GM23248 (cell line): ENCODE data around the gene ACAA1. TPM values are rescaled to one million over a fixed set of nuclear protein-coding genes. Genes with fewer than 3 reads are reported as not detected.
"Not testable (repeated sequence)": the region's sequence is repeated elsewhere in the genome, so short reads cannot be mapped to it uniquely, and the experiment has no call there.

Experiments used
- DNase-seq: peaks from one replicate; pipeline ENCODE4 v3.0.0-alpha.2; 2015
- H2AFZ ChIP-seq: fragments of 200-600 bp; sonication (generic); 2 replicates; pipeline ENCODE4 v1.6.1; 2016; ENCODE audit warnings: antibody characterized with exemption
- H3F3A ChIP-seq: fragments of 200-600 bp; sonication (generic); 2 replicates; pipeline ENCODE4 v1.6.1; 2016; ENCODE audit warnings: mild to moderate bottlenecking, antibody characterized with exemption, mixed run types; ENCODE audit not compliant: insufficient read depth
- H3K27ac ChIP-seq: fragments of 200-600 bp; sonication (generic); 2 replicates; pipeline ENCODE4 v1.5.1; 2016; ENCODE audit warnings: mild to moderate bottlenecking
- H3K27me3 ChIP-seq: fragments of 200-600 bp; sonication (generic); replicated peaks from 2 replicates; pipeline ENCODE4 v1.6.1; 2016; ENCODE audit warnings: mild to moderate bottlenecking; ENCODE audit not compliant: insufficient read depth
- H3K36me3 ChIP-seq: fragments of 200-600 bp; sonication (generic); 2 replicates; pipeline ENCODE4 v1.6.1; 2016; ENCODE audit warnings: low read depth, mild to moderate bottlenecking
- H3K4me1 ChIP-seq: fragments of 200-600 bp; sonication (generic); 2 replicates; pipeline ENCODE4 v1.6.1; 2016; ENCODE audit warnings: mild to moderate bottlenecking; ENCODE audit not compliant: insufficient read depth
- H3K4me2 ChIP-seq: fragments of 200-600 bp; sonication (generic); one replicate; pipeline ENCODE4 v1.6.1; 2016; ENCODE audit warnings: mild to moderate bottlenecking; ENCODE audit not compliant: unreplicated experiment
- H3K4me3 ChIP-seq: fragments of 200-600 bp; sonication (generic); 2 replicates; pipeline ENCODE4 v1.5.1; 2016; ENCODE audit warnings: mild to moderate bottlenecking
- H3K79me2 ChIP-seq: fragments of 200-600 bp; sonication (generic); 2 replicates; pipeline ENCODE4 v1.6.1; 2016; ENCODE audit warnings: mild to moderate bottlenecking; ENCODE audit not compliant: insufficient read depth
- H3K9ac ChIP-seq: fragments of 200-600 bp; sonication (generic); 2 replicates; pipeline ENCODE4 v1.6.1; 2016; ENCODE audit warnings: mild to moderate bottlenecking
- H3K9me2 ChIP-seq: fragments of 200-600 bp; sonication (generic); 2 replicates; pipeline ENCODE4 v1.6.1; 2016; ENCODE audit warnings: mixed run types, mild to moderate bottlenecking, moderate library complexity; ENCODE audit not compliant: insufficient read depth
- H3K9me3 ChIP-seq: fragments of 200-600 bp; sonication (generic); one replicate; pipeline ENCODE4 v1.6.1; 2017; ENCODE audit warnings: low read depth
- H4K20me1 ChIP-seq: fragments of 200-600 bp; sonication (generic); 2 replicates; pipeline ENCODE4 v1.6.0; 2016; ENCODE audit not compliant: insufficient read depth
- EZH2 ChIP-seq: fragments of 200-600 bp; sonication (generic); IDR thresholded peaks from 2 replicates; pipeline ENCODE4 v1.6.1; 2018; ENCODE audit warnings: antibody characterized with exemption, mild to moderate bottlenecking; ENCODE audit not compliant: insufficient read depth, poor library complexity, severe bottlenecking
- EZH2phosphoT487 ChIP-seq: fragments of 200-600 bp; sonication (generic); IDR thresholded peaks from 2 replicates; pipeline ENCODE4 v1.6.1; 2018; ENCODE audit warnings: antibody characterized with exemption, moderate library complexity, mild to moderate bottlenecking, low read depth; ENCODE audit not compliant: insufficient read depth
- WGBS, 2 experiments: methylation state at CpG; one replicate each; pipeline ENCODE4 v1.1.6; 2015 to 2017; ENCODE audit warnings: low lambda C conversion rate in 2 of 2, low coverage in 1 of 2; ENCODE audit errors: missing lambda C conversion rate in 2 of 2; 5-methylcytosine and 5-hydroxymethylcytosine counted together
- in situ Hi-C: fragments of 300-500 bp; cut with MboI; formaldehyde crosslinking; loops from 2 replicates; pipeline ENCODE4 v1.15.0; 2020
- polyA plus RNA-seq: library from polyadenylated mRNA; unstranded; fragments of >200 nt; fragmentation: Nextera tagmentation; extraction: Ambion mirVana; gene quantifications from 2 replicates; pipeline ENCODE4 v1.2.1, GENCODE V29; 2016
- total RNA-seq: library from RNA; depleted of rRNA; stranded (reverse); fragments of >200 nt; shearing (Covaris generic); gene quantifications from 2 replicates; pipeline ENCODE4 v1.2.3, GENCODE V29; 2014

Gene ACAA1
- total and polyA plus RNA-seq, 2 experiments from 2014 or later, result 32.9 to 50.5 TPM

DNA sequence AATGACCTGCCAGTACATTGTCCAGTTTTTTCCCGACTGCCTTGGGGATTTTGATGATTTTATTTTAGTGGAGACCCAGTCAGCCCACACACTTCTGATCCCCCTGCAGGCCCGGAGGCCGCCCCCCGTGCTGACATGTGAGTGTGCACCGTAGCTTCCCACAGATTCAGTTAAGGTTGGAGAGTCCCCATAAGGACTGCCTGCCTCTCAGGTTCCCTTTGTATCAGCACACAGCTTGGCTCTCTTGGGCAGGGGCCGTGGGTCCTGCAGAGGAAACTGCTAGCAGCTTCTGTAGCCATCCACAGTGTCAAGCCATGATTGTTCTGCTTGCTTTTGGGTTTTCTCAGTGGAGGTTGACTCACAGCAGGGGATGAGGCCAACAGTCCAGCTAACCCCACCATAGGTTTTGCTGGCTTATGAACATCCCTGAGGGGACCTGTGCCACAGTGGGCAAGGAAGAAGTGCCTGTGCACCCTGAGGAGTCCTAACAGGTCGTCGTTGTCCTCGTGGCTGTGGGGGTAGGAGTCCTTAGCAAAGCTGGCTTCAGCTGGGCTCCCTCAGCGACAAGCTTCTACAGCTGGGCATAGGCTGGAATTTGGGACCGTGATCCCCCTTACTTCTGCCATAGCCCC is 51.5 kb downstream of the ACAA1 start:
- H3K4me2 ChIP-seq, result no peak overlapping the region
- no peaks in the 10 kb centered on the region for H3K9me2 ChIP-seq
- H3K27ac ChIP-seq, result no peak overlapping the region
- in situ Hi-C loops, result no loop called here
- no peaks in the 10 kb centered on the region for H4K20me1 ChIP-seq
- H3K27me3 ChIP-seq, result no peaks in the 10 kb centered on the region
- 79 to 87% methylated on average over 11 of the region's 11 CpGs for WGBS, 2 experiments
- no peaks in the 10 kb centered on the region for H3K79me2 ChIP-seq
- no peak for TF ChIP-seq EZH2
- TF ChIP-seq EZH2phosphoT487, result no peak
- no peaks in the 10 kb centered on the region for H3K9me3 ChIP-seq
- no peak overlapping the region for H2AFZ ChIP-seq
- DNase-seq, result peak; percentile 15
- H3K9ac ChIP-seq, result no peak overlapping the region
- no peaks in the 10 kb centered on the region for H3K36me3 ChIP-seq
- H3F3A ChIP-seq, result peaks cover 4% of the 10 kb centered on the region; the same call in 1 of the 2 replicates
- no peak overlapping the region for H3K4me3 ChIP-seq
- no peaks in the 10 kb centered on the region for H3K4me1 ChIP-seq

DNA sequence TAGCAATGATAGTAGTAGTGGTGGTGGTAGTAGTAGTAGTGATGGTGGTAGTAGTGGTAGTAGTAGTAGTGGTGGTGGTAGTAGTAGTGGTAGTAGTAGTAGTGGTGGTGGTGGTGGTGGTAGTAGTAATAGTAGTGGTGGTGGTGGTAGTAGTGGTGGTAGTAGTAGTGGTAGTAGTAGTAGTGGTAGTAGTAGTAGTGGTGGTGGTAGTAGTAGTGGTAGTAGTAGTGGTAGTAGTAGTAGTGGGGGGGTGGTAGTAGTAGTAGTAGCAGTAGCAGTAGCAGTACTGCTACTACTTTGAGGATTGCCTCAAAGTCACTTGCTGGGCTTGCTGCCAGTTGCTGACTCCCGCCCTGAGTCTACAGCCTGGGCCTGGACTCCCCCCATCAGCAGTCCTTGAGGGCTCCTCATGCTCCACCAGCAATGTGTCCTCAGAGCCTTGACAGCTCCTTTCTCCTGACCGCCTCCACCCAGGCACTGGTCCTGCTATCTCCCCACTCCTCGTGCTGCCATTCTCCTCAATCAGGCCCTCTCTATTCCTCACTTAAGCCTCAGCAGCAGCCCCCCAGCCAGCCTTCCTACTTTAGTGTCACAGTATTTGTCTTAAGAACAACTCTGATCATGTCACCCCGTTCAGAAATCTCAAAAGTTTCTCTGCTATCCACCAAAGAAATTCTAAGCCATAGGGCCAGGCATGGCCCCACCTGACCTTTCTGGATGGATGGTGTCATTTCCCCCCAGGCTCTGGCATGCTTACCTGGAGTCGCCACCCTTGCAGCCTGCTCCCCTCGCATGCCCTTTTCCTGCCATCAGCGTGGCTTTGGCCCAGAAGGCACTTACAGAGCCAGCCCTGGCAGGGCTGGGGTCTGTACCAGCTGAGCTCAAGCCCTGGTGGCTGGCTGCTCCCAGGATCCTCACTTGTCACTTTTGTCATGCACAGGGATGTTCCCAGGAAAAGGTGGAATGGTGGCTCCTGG is 52.3 kb downstream of the ACAA1 start:
- WGBS, 2 experiments, result 26 to 37% methylated on average over 7 of the region's 7 CpGs
- in situ Hi-C loops, result no loop called here
- Histone ChIP-seq H3K9me2 (no peaks in the 10 kb centered on the region), H3K79me2 (no peaks in the 10 kb centered on the region), H3K4me2 (no peak overlapping the region), H3F3A (peaks cover 4% of the 10 kb centered on the region; the same call in 1 of the 2 replicates), H2AFZ (no peak overlapping the region), H3K36me3 (no peaks in the 10 kb centered on the region), H3K27me3 (no peaks in the 10 kb centered on the region), H3K9me3 (no peaks in the 10 kb centered on the region), H3K4me1 (no peaks in the 10 kb centered on the region), H3K4me3 (no peak overlapping the region), H4K20me1 (no peaks in the 10 kb centered on the region), H3K27ac (no peak overlapping the region), H3K9ac (no peak overlapping the region)
- DNase-seq, result peak; percentile 67
- TF ChIP-seq EZH2phosphoT487, result no peak
- no peak for TF ChIP-seq EZH2

DNA sequence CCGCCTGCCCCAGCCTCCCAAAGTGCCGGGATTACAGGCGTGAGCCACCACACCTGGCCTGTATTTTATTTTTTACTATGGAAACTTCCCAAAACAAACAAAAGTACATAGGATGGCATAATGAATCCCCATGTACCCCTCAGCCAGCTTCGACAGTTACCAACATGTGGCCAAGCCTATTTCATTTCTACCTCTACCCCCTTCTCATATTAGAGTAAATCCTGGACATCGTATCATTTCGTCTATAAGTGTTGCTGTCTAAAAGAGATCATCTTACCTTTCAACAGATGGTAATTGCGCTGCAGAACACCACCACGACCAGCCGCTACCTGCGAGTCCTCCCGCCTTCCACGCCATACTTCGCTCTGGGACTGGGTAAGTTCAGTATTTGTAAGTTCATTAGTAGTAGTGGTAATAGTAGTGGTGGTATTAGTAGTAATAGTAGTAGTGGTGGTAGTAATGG is 53.0 kb downstream of the ACAA1 start:
- no peak overlapping the region for H3K4me2 ChIP-seq
- no peak overlapping the region for H3K27ac ChIP-seq
- H3K9ac ChIP-seq, result no peak overlapping the region
- WGBS, 2 experiments, result 92 to 93% methylated on average over 13 of the region's 13 CpGs
- in situ Hi-C loops, result no loop called here
- H4K20me1 ChIP-seq, result no peaks in the 10 kb centered on the region
- H3K9me3 ChIP-seq, result no peaks in the 10 kb centered on the region
- no peaks in the 10 kb centered on the region for H3K36me3 ChIP-seq
- no peak overlapping the region for H2AFZ ChIP-seq
- no peaks in the 10 kb centered on the region for H3K9me2 ChIP-seq
- no peak overlapping the region for H3K4me3 ChIP-seq
- no peaks in the 10 kb centered on the region for H3K4me1 ChIP-seq
- no peak for DNase-seq
- peaks cover 4% of the 10 kb centered on the region; the same call in 1 of the 2 replicates for H3F3A ChIP-seq
- no peaks in the 10 kb centered on the region for H3K27me3 ChIP-seq
- no peaks in the 10 kb centered on the region for H3K79me2 ChIP-seq
- no peak for TF ChIP-seq EZH2
- TF ChIP-seq EZH2phosphoT487, result no peak

DNA sequence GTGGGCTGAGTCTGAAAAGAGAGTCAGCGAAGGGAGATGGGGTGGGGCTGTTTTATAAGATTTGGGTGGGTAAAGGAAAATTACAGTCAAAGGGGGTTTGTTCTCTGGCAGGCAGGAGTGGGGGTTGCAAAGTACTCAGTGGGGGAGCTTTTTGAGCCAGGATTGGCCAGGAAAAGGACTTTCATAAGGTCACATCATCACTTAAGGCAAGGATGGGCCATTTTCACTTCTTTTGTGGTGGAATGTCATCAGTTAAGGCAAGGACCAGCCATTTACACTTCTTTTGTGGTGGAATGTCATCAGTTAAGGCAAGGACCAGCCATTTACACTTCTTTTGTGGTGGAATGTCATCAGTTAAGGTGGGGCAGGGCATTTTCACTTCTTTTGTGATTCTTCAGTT is 53.7 kb downstream of the ACAA1 start:
- H3K27me3 ChIP-seq, H3K4me3 ChIP-seq, DNase-seq, H3K9ac ChIP-seq, H3K9me3 ChIP-seq, in situ Hi-C loops, H3K27ac ChIP-seq, H3F3A ChIP-seq, H2AFZ ChIP-seq, H3K4me1 ChIP-seq, H4K20me1 ChIP-seq, H3K36me3 ChIP-seq, H3K79me2 ChIP-seq, H3K9me2 ChIP-seq, H3K4me2 ChIP-seq: not testable (repeated sequence)
- no CpG with 5 or more reads among the region's 1 CpG for WGBS, 2 experiments

DNA sequence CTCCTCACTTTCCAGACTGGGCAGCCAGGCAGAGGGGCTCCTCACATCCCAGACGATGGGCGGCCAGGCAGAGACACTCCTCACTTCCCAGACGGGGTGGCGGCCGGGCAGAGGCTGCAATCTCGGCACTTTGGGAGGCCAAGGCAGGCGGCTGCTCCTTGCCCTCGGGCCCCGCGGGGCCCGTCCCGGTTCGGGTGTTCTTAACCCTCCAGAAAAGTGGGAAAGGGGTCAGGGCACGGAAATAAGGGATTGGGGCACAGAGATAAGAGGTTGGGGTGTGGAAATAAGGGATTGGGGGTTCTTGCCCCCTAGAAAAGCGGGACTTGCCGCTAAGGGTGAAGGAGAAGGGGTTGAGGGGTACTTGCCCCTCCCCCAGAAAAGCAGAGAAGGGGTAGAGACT is 54.6 kb downstream of the ACAA1 start:
- DNase-seq, result not testable (repeated sequence)

DNA sequence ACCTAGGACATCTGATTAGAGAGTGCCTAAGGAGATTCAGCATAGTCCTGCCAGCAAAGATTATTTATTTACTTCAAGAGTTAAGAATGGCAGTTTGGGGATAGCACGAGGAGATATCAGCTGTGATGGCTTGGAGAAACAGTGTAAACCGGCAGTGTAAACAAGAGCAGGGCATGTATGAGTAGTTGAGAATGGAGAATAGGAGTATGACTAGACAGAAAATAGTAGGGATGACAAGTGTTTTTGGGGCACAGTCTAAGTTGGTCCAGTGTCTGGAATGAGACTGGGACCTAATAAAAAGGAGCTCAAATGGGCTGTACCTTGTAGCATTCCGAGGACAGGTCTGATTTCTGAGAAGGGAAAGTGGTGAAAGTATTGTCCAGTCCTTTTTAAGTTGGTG is 59.9 kb downstream of the ACAA1 start:
- H3K4me3 ChIP-seq, H4K20me1 ChIP-seq, H3K79me2 ChIP-seq, H3F3A ChIP-seq, H3K36me3 ChIP-seq, H3K9me3 ChIP-seq, in situ Hi-C loops, H3K27ac ChIP-seq, H3K4me1 ChIP-seq, H3K4me2 ChIP-seq, H3K27me3 ChIP-seq, H2AFZ ChIP-seq, H3K9me2 ChIP-seq, H3K9ac ChIP-seq, DNase-seq: not testable (repeated sequence)
- WGBS, 2 experiments, result 51 to 60% methylated on average over 2 to 3 of the region's 3 CpGs

More for the DNA sequence above, 54.6 kb downstream of the ACAA1 start:
- 76 to 79% methylated on average over 6 to 14 of the region's 16 CpGs for WGBS, 2 experiments
- H3K4me3 ChIP-seq, H3F3A ChIP-seq, H3K9me2 ChIP-seq, in situ Hi-C loops, H3K79me2 ChIP-seq, H4K20me1 ChIP-seq, H3K9ac ChIP-seq, H3K27ac ChIP-seq, H3K36me3 ChIP-seq, H3K27me3 ChIP-seq, H3K9me3 ChIP-seq, H2AFZ ChIP-seq, H3K4me1 ChIP-seq, H3K4me2 ChIP-seq: not testable (repeated sequence)
